GM19463 (cell line): ENCODE results near the gene LRRC14B.
A peak's percentile ranks its signal among the peaks of the same experiment; 100 is the strongest.
"Not testable (repeated sequence)": the region's sequence is repeated elsewhere in the genome, so short reads cannot be mapped to it uniquely, and the experiment has no call there.

Experiments used
- ATAC-seq: cut with Tn5 transposase; IDR thresholded peaks from one replicate; pipeline ENCODE4 v1.9.1; 2021; ENCODE audit warnings: mild to moderate bottlenecking, moderate library complexity; ENCODE audit not compliant: unreplicated experiment

The LRRC14B gene

GRCh38 chr5:204966-205670, 13.8 kb downstream of the LRRC14B start:
- ATAC-seq = no peak

- no peak for ATAC-seq
These were observed 15.1 kb downstream of the LRRC14B start for GRCh38 chr5:206406-206805.

GRCh38 chr5:206927-207536, 15.7 kb downstream of the LRRC14B start:
- no peak for ATAC-seq

- no peak for ATAC-seq
These were observed 16.3 kb downstream of the LRRC14B start for GRCh38 chr5:207599-207998.

GRCh38 chr5:208449-209114, 17.3 kb downstream of the LRRC14B start:
- ATAC-seq = no peak

- no peak for ATAC-seq
These were observed 22.6 kb downstream of the LRRC14B start for GRCh38 chr5:213803-214395.

- ATAC-seq = not testable (repeated sequence)
These were observed 24.0 kb downstream of the LRRC14B start for GRCh38 chr5:215256-215655.

- ATAC-seq = not testable (repeated sequence)
These were observed 24.8 kb downstream of the LRRC14B start for GRCh38 chr5:216076-216475.

- peak; percentile 67 for ATAC-seq
These were observed 26.5 kb downstream of the LRRC14B start, which contains the start of the genes CCDC127 and SDHA for GRCh38 chr5:217494-218456. TSS of gene CCDC127 (minus strand) at chr5:218153. CDS start at chr5:216849, 1,304 bp downstream. TSS of gene SDHA (plus strand) at chr5:218320. CDS start at chr5:218356, 36 bp downstream.

GRCh38 chr5:218457-219291, 27.4 kb downstream of the LRRC14B start:
- ATAC-seq = peak; percentile 20

GRCh38 chr5:219460-219863, 28.2 kb downstream of the LRRC14B start:
- ATAC-seq = no peak

GRCh38 chr5:219991-220390, 28.7 kb downstream of the LRRC14B start:
- ATAC-seq = no peak

- ATAC-seq = not testable (repeated sequence)
These were observed 31.8 kb downstream of the LRRC14B start for GRCh38 chr5:222951-223715.

GRCh38 chr5:223791-224190, 32.5 kb downstream of the LRRC14B start:
- ATAC-seq = no peak

- no peak for ATAC-seq
These were observed 34.0 kb downstream of the LRRC14B start for GRCh38 chr5:225334-225733.

GRCh38 chr5:227375-227774, 36.1 kb downstream of the LRRC14B start:
- not testable (repeated sequence) for ATAC-seq

GRCh38 chr5:228886-229285, 37.6 kb downstream of the LRRC14B start:
- ATAC-seq = no peak

- no peak for ATAC-seq
These were observed 39.4 kb downstream of the LRRC14B start for GRCh38 chr5:230711-231110.

GRCh38 chr5:231661-232060, 40.4 kb downstream of the LRRC14B start:
- ATAC-seq = no peak
